H1 (cell line): ENCODE measurements around the gene NPC1L1. TPM values are rescaled to one million over a fixed set of nuclear protein-coding genes. Genes with fewer than 3 reads are reported as not detected.
A peak's percentile ranks its signal among the peaks of the same experiment; 100 is the strongest.

Experiments
- BRCA1 ChIP-seq: IDR thresholded peaks from 2 replicates; pipeline ENCODE4 v1.6.1; 2012; ENCODE audit warnings: low read depth, low read length, improper control_type of control experiment
- CBX5 ChIP-seq: fragments of 300-800, 300-1000 bp; sonication (generic); IDR thresholded peaks from 2 replicates; pipeline ENCODE4 v1.7.1; 2016; ENCODE audit warnings: antibody characterized with exemption, low read length, low read depth
- CBX8 ChIP-seq: fragments of 300-800, 300-1000 bp; sonication (generic); IDR thresholded peaks from 2 replicates; pipeline ENCODE4 v1.7.1; 2016; ENCODE audit warnings: low read depth, low read length, borderline replicate concordance
- E2F6 ChIP-seq: IDR thresholded peaks from 2 replicates; pipeline ENCODE4 v1.6.1; 2012; ENCODE audit warnings: inconsistent platforms
- EGR1 ChIP-seq: IDR thresholded peaks from 2 replicates; pipeline ENCODE4 v1.6.1; 2011; ENCODE audit warnings: low read depth, low read length, borderline replicate concordance
- EZH2 ChIP-seq: fragments of 200-600 bp; sonication (generic); IDR thresholded peaks from 2 replicates; pipeline ENCODE4 v1.7.1; 2012; ENCODE audit warnings: low read depth, mild to moderate bottlenecking, moderate library complexity, low read length, inconsistent platforms; ENCODE audit not compliant: severe bottlenecking
- GABPA ChIP-seq: IDR thresholded peaks from 2 replicates; pipeline ENCODE4 v1.6.1; 2011; ENCODE audit warnings: mild to moderate bottlenecking, low read length, moderate library complexity, borderline replicate concordance; ENCODE audit not compliant: insufficient read depth
- HDAC2 ChIP-seq, 2 experiments: fragments of 300-600 bp in 1 of 2; sonication (generic) in 1 of 2; IDR thresholded peaks; 2 replicates each; pipeline ENCODE4 v1.6.1; 2011 to 2012; ENCODE audit warnings: low read depth in 2 of 2, low read length in 2 of 2, mild to moderate bottlenecking in 2 of 2, moderate library complexity in 2 of 2, borderline replicate concordance in 1 of 2, inconsistent platforms in 1 of 2
- KDM1A ChIP-seq: fragments of 200-600, 300-600 bp; sonication (generic); IDR thresholded peaks from 2 replicates; pipeline ENCODE4 v1.7.1; 2016; ENCODE audit warnings: mild to moderate bottlenecking, low read length, borderline replicate concordance
- KDM4A ChIP-seq: IDR thresholded peaks from one replicate; pipeline ENCODE4 v1.7.1; 2012; ENCODE audit warnings: low read depth, mild to moderate bottlenecking, moderate library complexity, low read length, inconsistent platforms; ENCODE audit not compliant: severe bottlenecking
- MAFK ChIP-seq: IDR thresholded peaks from 2 replicates; pipeline ENCODE4 v1.6.1; 2012; ENCODE audit warnings: low read depth, mild to moderate bottlenecking, improper control_type of control experiment, low read length
- NANOG ChIP-seq: IDR thresholded peaks from 2 replicates; pipeline ENCODE4 v1.6.1; 2011; ENCODE audit warnings: low read length, low read depth, mild to moderate bottlenecking, inconsistent platforms; ENCODE audit not compliant: insufficient read depth, poor library complexity, severe bottlenecking
- NRF1 ChIP-seq: IDR thresholded peaks from 2 replicates; pipeline ENCODE4 v1.6.1; 2011; ENCODE audit warnings: mild to moderate bottlenecking, low read depth, low read length, improper control_type of control experiment
- RAD21 ChIP-seq, 2 experiments: IDR thresholded peaks in 1 of 2; conservative IDR thresholded peaks in 1 of 2; 2 replicates each; pipeline ENCODE4 v1.6.1; 2011; ENCODE audit warnings: low read depth in 2 of 2, low read length in 2 of 2, improper control_type of control experiment in 1 of 2, inconsistent platforms in 1 of 2, mild to moderate bottlenecking in 1 of 2, moderate library complexity in 1 of 2
- RNF2 ChIP-seq: fragments of 200-900, 300-1000 bp; sonication (generic); IDR thresholded peaks from 2 replicates; pipeline ENCODE4 v1.7.1; 2016; ENCODE audit warnings: borderline replicate concordance, low read depth, mild to moderate bottlenecking, antibody characterized with exemption, low read length; ENCODE audit not compliant: poor library complexity, severe bottlenecking; ENCODE audit errors: missing control alignments
- SIRT6 ChIP-seq: IDR thresholded peaks from one replicate; pipeline ENCODE4 v1.7.1; 2012; ENCODE audit warnings: low read length, inconsistent platforms
- SP2 ChIP-seq: IDR thresholded peaks from 2 replicates; pipeline ENCODE4 v1.6.1; 2012; ENCODE audit warnings: mild to moderate bottlenecking, low read length, inconsistent platforms
- SUZ12 ChIP-seq: fragments of 200-600 bp; sonication (generic); IDR thresholded peaks from 2 replicates; pipeline ENCODE4 v1.6.1; 2012; ENCODE audit warnings: mild to moderate bottlenecking, inconsistent platforms, low read length, moderate library complexity, mixed read lengths
- TAF1 ChIP-seq: IDR thresholded peaks from 2 replicates; pipeline ENCODE4 v1.6.1; 2011; ENCODE audit warnings: mild to moderate bottlenecking, low read depth, low read length
- TAF7 ChIP-seq: optimal IDR thresholded peaks from 2 replicates; pipeline ENCODE3; 2011; ENCODE audit warnings: low read depth, mild to moderate bottlenecking, inconsistent platforms, low read length, moderate library complexity, borderline replicate concordance
- YY1 ChIP-seq: IDR thresholded peaks from 2 replicates; pipeline ENCODE4 v1.6.1; 2011; ENCODE audit warnings: low read depth, mild to moderate bottlenecking, low read length
- polyA plus RNA-seq, 7 experiments: library from polyadenylated mRNA; depleted of rRNA in 3 of 7; stranded (reverse) in 5 of 7; unstranded in 2 of 7; fragments of >200 nt in 5 of 7; fragments of 200-250 nt in 2 of 7; gene quantifications; 1 replicate in 5 of 7; 2 replicates in 1 of 7; 4 replicates in 1 of 7; pipeline versions ENCODE4 v1.2.1 to v1.2.3, GENCODE V29; 2011 to 2013; ENCODE audit warnings: missing spikeins in 2 of 7, mixed read lengths in 2 of 7
- total RNA-seq: library from RNA; stranded (reverse); fragmentation: NEBNext Ultra II Directional; extraction: Animal tissue kit (Norgen Biotek cat#: 25700); gene quantifications from 2 replicates; pipeline ENCODE4 v1.2.1, GENCODE V29; 2021

Gene NPC1L1
- total and polyA plus RNA-seq, 2 of the 8 experiments (the other 6 are each of a cell fraction or from before 2014, with no cell fraction given): 0.06 to 0.21 TPM

DNA sequence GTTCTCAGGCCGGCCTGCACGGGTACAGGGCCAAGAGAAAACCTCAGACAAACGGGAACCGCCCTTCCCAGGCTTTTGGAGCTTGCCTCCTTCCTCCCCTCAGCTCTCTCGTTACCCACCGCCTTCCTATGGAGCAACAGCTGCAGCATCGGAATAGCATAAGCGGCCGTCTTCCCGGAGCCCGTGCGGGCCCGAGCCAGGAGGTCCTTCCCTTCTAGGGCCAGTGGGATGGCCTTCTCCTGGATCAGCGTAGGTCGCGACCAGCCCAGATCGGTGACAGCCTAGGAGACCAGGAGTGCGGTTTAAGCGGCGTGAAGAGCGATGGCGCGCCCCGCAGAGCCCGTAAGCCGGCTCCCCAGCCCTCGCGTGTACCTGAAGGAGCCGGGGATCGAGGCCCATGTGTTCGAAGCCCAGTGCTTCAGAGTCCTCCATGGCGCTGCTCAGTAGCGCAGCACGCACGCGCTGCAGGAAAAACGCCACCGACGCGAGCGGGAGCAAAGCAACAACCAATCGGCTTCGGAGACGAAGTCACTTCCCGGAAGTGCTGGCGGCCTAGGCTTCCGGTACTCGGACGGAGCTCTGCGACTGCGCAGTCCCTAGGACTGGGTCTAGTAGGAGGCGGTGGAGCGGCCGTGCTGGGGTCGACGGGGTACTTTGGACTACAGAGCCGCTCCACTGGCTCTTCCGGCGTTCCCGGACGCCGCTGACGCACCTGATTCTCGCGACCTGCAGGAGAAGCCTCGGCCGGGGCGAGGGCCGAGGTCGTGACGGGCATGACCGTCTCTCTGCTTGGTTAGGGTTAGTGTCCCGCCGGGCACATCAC is 32.5 kb upstream of the NPC1L1 start, which contains the start of gene DDX56 (continued):
- TF ChIP-seq RNF2: no peak
- TF ChIP-seq SIRT6: no peak
- no peak for TF ChIP-seq SP2
- peak; percentile 51; the same call in 1 of the 2 replicates for TF ChIP-seq EGR1
- TF ChIP-seq KDM4A: peak; percentile 77
- no peak for TF ChIP-seq HDAC2 (IDR thresholded peaks at IDR 0.05; ENCODE audit: borderline replicate concordance in 1 of 2, low read depth in 2 of 2, low read length in 2 of 2)
- TF ChIP-seq CBX5: no peak
- TF ChIP-seq SUZ12: no peak
- TF ChIP-seq YY1: peak; percentile 83
- no peak for TF ChIP-seq CBX8
- TF ChIP-seq MAFK: no peak
- peak; percentile 81; the same call in 1 of the 2 replicates for TF ChIP-seq TAF1
- no peak for TF ChIP-seq NANOG
- TF ChIP-seq E2F6: peak; percentile 95
- peak; percentile 56 for TF ChIP-seq NRF1
- TF ChIP-seq GABPA: peak; percentile 91
- TF ChIP-seq RAD21 (IDR thresholded peaks at IDR 0.05 in 1 of 2, conservative IDR thresholded peaks at IDR 0.05 in 1 of 2; ENCODE audit: low read depth in 2 of 2, low read length in 2 of 2): 0 out of 4 replicates have a peak, but pooled peaks of 1 of the 2 experiments have one; percentile 0
- no peak for TF ChIP-seq KDM1A
- TF ChIP-seq EZH2: no peak
- TF ChIP-seq BRCA1: no peak
- peak; percentile 58 for TF ChIP-seq TAF7
